CD4-positive, alpha-beta T cell treated with Interleukin-4 for 1 hour (primary cell): ENCODE measurements around the gene CACNA2D1.
"Not testable (repeated sequence)": the region's sequence is repeated elsewhere in the genome, so short reads cannot be mapped to it uniquely, and the experiment has no call there.

Source experiments
- DNase-seq, 2 donors: peaks; one replicate each; pipeline ENCODE4 v3.0.0-alpha.2; 2020 to 2022

The CACNA2D1 gene

GRCh38 chr7:82158327-82158726 is 285.2 kb downstream of the CACNA2D1 start:
- DNase-seq, result no peak

DNA sequence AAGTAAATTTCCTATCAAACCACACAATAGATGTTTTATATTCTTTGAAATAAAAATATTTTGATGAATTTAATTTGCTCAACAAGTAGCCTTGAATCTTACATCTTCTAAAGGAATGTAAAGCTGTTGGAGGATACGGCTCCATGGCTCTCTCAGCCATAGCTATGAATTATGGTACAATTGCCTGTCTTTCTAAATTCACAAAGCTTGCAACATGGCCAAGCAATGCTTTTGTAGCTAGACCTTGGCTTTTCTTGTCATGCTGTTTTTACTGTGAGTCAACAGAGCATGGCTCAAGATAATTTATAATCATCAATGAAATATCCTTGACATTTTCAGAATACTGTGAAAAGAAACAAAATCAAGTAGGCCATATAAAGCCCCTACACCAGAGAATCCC is 286.7 kb downstream of the CACNA2D1 start:
- no peak for DNase-seq

- DNase-seq, result no peak
Observed at GRCh38 chr7:82156168-82156567, 287.4 kb downstream of the CACNA2D1 start.

DNA sequence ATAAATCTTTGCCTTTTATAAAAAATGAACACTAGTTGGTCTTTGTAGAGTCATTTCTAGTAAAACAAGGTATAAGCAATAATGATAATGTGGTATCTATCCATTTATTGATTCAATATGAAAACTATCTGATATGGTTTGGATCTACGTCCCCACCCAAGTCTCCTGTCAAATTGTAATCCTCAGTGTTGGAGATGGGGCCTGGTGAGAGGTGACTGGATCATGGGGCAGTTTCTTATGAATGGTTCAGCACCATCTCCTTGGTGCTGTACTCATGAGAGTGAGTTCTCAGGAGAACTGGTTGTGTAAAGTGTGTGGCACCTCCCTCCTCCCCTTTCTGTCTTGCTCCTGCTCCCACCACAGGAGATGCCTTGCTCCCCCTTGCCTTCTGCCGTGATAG is 288.8 kb downstream of the CACNA2D1 start:
- no peak for DNase-seq

DNA sequence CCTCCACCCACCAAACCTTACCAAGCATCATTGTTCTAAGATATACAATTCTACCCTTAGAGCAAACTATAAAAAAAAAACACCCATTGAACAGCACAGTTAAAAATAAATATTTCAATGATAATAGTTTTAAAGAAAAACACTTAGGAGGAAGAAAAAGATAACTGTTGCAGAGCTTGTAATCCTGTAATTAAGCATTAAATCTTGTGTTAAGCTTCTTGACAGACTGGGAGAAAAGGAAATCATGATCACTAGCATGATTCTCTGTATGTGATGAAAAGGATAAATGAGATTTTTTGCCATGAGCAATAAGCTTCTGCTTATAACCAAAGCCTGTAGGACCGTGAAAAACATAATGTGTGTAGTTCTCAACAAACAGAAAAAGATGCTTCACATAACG is 289.8 kb downstream of the CACNA2D1 start:
- DNase-seq, result no peak

DNA sequence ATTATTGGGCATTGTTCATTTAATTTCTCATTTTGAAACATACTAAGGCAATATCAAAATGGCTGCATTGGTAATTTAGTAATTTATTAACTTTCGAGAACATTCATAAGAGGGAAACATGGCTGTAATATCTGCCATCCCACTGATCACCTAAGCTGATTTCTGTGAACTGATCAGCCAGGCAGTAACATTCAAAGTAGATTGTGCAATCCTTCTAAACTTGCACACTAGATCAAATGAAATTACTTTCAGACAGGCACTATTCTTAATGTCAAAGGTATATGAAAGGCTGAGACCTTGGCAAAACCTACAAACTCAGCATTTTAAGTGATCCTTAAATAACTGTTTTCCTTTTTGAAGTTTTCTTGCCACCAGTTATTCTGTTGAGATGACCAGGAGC is 290.7 kb downstream of the CACNA2D1 start:
- no peak for DNase-seq

GRCh38 chr7:82146491-82146890 is 297.1 kb downstream of the CACNA2D1 start:
- DNase-seq, result no peak

GRCh38 chr7:82142263-82142864 is 301.2 kb downstream of the CACNA2D1 start:
- DNase-seq, result no peak

DNA sequence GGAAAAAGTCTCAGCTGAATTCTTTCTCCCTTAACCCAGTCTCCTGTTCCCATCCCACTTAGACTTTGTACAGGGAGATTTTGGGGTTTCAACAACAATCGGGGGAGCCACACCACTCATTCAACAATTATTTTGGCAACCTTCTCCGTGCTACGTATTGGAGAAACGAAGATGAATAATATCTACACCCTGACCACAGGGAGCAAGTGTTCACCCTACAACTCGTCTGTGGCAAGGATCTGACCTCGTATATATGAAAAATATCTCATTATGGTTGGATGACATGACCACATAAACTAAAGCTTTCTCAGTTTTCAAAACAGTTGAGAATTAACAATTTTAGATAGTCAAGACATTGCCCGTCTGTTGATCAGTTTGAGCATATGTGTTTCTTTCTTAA is 302.1 kb downstream of the CACNA2D1 start:
- DNase-seq, result no peak

- not testable (repeated sequence) for DNase-seq
Observed at GRCh38 chr7:82140608-82141007, 303.0 kb downstream of the CACNA2D1 start.

- DNase-seq, result no peak
Observed at GRCh38 chr7:82131215-82131614, 312.4 kb downstream of the CACNA2D1 start.

GRCh38 chr7:82129091-82129490 is 314.5 kb downstream of the CACNA2D1 start:
- no peak for DNase-seq

DNA sequence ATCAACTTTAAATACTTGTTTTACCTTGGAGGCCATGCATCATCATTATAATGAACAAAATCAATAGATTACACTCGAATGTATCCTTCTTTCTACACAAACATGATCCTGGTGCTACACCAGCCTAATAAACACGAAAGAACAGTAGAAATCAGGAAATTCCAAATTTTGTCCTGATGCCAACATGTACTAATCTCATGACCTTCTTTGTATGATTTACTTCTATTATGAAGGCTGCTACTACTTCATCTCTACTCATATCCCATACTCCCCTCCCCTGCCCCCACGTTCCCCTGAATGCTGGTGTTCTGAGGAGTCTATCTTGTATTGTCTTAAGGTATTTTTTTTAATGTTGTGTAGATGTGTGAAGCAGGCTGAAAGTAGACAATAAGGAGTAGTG is 315.0 kb downstream of the CACNA2D1 start:
- DNase-seq, result no peak

GRCh38 chr7:82126576-82126975 is 317.0 kb downstream of the CACNA2D1 start:
- DNase-seq, result no peak

DNA sequence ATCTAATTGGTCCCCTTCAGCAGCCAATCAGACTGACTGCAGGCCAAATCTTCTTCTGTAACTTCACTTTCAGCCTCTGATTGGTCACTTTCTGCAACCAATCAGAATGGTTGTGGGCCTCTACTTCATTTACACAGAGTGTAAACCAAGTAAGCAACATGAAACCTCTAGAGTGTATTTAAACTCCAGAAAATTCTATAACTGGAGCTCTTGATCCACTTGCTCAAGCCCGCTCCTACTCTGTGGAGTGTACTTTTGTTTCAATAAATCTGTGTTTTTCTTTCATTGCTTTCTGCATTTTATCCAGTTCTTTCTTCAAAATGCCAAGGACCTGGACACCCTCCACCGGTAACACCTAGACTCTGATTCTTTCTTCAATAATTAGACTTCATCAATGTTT is 319.1 kb downstream of the CACNA2D1 start:
- no peak for DNase-seq

- DNase-seq, result no peak
Observed at GRCh38 chr7:82122275-82122674, 321.3 kb downstream of the CACNA2D1 start.

- no peak for DNase-seq
Observed at GRCh38 chr7:82114237-82114636, 329.3 kb downstream of the CACNA2D1 start.

GRCh38 chr7:82110146-82110840 is 333.3 kb downstream of the CACNA2D1 start:
- no peak for DNase-seq

GRCh38 chr7:82109288-82109687 is 334.3 kb downstream of the CACNA2D1 start:
- DNase-seq, result no peak

DNA sequence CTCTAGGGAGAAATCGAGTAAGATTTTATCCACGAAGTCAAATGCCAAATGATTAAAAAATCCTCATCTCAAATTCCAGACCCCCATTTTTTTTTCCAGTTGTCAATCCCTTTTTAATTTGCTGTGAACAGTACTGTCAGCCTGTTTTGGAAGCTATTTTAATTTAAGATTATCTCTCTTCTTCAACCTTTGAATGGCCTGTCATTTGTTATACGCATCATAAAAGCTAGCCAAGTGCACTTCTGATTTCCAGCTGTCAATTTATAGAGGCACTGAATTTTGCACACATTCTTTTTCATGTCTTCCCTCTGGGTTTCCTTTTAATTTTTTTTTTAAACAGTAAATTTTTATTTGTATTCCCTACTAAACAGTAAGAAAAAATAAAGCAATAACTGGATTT is 337.4 kb downstream of the CACNA2D1 start:
- DNase-seq, result no peak

GRCh38 chr7:82105463-82105862 is 338.1 kb downstream of the CACNA2D1 start:
- no peak for DNase-seq

DNA sequence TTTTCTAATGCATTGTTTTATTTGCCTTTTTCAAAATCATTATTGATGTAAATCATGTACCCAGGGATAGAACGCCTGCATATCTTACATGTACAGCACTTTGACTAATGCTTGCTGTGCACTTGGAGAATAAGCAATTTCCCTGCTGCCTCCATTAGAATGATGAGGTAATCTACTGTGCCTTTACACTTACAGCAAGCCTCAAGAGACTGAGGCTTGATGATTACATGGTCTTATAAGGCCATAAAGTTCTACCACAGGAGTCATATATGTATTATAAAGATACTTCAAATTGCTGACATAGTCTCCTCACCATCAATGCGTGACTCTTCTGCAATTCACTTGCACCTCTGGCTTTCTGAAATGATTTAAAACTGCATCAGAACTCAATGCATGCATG is 345.2 kb downstream of the CACNA2D1 start:
- DNase-seq, result no peak

- no peak for DNase-seq
Observed at GRCh38 chr7:82091126-82091684, 352.4 kb downstream of the CACNA2D1 start.

- DNase-seq, result no peak
Observed at GRCh38 chr7:82087099-82087498, 356.5 kb downstream of the CACNA2D1 start.

GRCh38 chr7:82085116-82085515 is 358.5 kb downstream of the CACNA2D1 start:
- DNase-seq, result no peak
